ENCODE data around the gene PAH.

The PAH gene

DNA sequence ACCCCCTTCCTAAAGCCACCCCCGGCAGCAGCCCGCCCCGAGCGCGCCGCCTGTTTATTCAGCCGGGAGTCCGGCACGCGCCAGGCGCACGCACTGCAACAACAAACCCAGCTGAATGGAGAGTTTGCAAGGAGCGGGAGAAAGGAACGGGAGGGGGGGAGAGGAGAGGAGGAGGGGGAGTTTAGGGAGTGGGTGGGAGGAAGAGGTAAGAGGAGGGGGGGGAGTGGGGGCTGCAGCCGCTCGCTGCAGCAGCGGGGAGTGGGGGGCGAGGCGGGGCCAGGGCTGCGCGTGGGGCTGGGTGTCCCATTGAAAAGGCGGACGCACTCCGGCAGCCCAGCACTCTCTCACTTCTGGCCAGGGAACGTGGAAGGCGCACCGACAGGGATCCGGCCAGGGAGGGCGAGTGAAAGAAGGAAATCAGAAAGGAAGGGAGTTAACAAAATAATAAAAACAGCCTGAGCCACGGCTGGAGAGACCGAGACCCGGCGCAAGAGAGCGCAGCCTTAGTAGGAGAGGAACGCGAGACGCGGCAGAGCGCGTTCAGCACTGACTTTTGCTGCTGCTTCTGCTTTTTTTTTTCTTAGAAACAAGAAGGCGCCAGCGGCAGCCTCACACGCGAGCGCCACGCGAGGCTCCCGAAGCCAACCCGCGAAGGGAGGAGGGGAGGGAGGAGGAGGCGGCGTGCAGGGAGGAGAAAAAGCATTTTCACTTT lies 40.5 kb upstream of the PAH start, which contains the start of gene ASCL1:
TSS of gene ASCL1 (plus strand) at position 336 of the 712 bp plus-strand sequence. CDS start 571 bp downstream, outside the sequence.
- DNase-seq (ENCODE audit: low read depth) = no peak
- TF ChIP-seq, protein P1, sequence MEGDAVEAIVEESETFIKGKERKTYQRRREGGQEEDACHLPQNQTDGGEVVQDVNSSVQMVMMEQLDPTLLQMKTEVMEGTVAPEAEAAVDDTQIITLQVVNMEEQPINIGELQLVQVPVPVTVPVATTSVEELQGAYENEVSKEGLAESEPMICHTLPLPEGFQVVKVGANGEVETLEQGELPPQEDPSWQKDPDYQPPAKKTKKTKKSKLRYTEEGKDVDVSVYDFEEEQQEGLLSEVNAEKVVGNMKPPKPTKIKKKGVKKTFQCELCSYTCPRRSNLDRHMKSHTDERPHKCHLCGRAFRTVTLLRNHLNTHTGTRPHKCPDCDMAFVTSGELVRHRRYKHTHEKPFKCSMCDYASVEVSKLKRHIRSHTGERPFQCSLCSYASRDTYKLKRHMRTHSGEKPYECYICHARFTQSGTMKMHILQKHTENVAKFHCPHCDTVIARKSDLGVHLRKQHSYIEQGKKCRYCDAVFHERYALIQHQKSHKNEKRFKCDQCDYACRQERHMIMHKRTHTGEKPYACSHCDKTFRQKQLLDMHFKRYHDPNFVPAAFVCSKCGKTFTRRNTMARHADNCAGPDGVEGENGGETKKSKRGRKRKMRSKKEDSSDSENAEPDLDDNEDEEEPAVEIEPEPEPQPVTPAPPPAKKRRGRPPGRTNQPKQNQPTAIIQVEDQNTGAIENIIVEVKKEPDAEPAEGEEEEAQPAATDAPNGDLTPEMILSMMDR (IDR thresholded peaks at IDR 0.05; ENCODE audit: control insufficient read depth, extremely low read depth, insufficient read depth) = no peak
- H3K4me3 ChIP-seq (ENCODE audit: low read depth, low read length) = peak within 1 kb of the TSS; percentile 28; the same call in 1 of the 2 replicates

DNA sequence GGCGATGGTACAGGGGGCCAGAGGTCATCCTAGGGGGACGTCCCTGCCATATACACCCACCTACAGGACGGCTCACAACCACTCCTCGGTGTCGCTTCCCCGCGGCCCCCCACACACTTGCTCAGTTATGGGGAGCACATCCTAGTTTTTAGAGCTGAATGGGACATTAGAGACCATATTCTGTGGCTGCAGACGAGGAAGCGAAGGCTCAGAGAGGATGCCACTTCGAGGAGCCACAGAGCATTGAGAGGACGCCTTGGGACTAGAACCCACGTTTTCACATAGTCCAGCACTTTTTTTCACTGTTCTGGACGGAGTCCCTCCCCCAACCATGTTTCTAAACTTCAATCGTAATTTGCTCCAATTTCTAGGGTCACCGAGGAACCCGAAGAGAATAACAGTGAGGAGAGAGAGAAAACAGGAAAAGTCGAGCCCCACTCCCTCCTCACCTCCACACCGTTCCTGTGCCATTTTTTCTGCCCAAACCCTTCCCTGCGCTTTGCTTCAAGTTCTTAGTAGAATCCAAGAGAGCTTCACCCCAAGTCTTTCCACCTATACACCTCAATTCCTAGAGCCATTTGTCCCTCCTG lies 39.8 kb upstream of the PAH start:
- DNase-seq (ENCODE audit: low read depth) = no peak
- TF ChIP-seq, protein P1 (IDR thresholded peaks at IDR 0.05; ENCODE audit: control insufficient read depth, extremely low read depth, insufficient read depth) = no peak
- H3K4me3 ChIP-seq (ENCODE audit: low read depth, low read length) = no peak overlapping the region

DNA sequence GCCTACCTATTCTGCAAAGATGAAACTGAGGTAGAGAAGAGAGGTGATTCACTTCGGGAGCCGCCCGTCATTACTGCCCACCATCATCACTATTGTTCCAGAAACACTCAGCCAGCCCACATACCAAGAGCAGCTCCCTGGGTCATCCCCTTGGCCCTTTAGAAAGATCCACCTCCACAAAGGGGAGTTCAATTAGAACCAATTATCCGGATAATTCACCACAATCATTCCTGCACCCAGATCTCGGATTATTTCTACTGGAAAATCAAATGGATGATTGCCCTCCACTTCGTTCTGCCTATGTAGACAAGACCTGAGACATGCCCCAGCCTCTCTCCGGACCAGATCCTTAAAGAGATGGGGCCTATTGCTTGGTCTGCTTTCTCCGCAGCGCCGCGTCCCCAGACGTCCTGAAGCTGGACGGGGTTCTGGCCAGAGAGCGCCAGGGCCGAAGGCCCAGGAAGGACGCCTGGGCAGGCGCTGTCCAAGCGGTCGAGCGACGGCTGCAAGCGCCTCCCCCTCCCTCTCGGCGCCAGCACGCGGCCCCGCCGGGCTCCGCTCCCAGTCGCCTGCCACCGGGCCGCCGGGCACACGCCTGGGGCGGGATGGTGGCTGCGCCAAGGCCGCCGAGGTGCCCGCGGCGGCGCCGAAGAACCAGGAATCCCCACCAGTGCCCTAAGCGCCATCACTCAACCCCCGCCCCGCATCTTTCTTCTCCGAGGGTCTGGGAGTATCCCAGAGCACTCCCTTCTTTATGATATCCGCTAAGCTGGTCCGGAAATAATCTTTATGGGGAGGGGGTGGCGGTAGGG lies 39.1 kb upstream of the PAH start:
- DNase-seq (ENCODE audit: low read depth) = no peak
- no peak overlapping the region for H3K4me3 ChIP-seq (ENCODE audit: low read depth, low read length)

DNA sequence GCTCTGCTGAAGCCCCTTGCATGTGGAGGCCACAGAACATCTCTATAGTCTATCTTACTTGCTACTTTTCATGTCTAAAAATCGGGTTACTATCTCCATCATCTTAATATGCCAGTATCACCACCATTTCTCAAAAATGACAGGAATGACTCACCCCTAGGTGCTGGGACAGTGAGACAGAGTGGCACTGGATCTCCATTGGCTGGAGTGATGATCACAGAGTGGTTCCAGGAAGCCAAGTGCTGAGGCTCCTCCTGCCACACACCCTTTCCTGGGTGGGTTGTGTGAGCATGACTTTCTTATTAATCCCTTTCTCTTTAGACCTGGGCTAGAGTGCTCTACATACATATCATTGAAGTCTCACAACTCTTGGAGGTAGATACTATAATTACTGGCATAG lies 37.1 kb upstream of the PAH start:
- TF ChIP-seq, protein P1 (IDR thresholded peaks at IDR 0.05; ENCODE audit: control insufficient read depth, extremely low read depth, insufficient read depth) = no peak
- no peak overlapping the region for H3K4me3 ChIP-seq (ENCODE audit: low read depth, low read length)
- no peak for DNase-seq (ENCODE audit: low read depth)

More for the DNA sequence above, 39.1 kb upstream of the PAH start:
- TF ChIP-seq, protein P1 (IDR thresholded peaks at IDR 0.05; ENCODE audit: control insufficient read depth, extremely low read depth, insufficient read depth) = no peak

DNA sequence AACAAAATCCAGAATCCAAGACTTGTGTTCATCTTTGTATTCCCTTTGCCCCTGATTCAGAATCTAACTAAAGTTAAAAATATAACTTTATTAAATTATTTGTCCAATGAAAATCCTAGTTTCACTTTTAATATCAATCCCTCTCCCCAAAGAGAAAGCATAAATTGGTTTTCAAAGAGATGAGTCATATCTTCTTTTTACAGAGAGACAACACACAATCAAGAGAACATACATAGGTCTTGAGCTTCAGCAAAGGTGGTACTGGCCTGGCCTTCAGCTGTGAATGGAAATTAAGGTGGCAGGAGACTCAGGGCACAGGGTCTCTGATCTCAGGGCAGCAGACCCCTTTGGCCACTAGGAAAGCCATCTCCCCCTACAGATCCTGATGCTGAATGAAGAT lies 36.2 kb upstream of the PAH start:
- TF ChIP-seq, protein P1 (IDR thresholded peaks at IDR 0.05; ENCODE audit: control insufficient read depth, extremely low read depth, insufficient read depth) = no peak
- no peak overlapping the region for H3K4me3 ChIP-seq (ENCODE audit: low read depth, low read length)
- no peak for DNase-seq (ENCODE audit: low read depth)

DNA sequence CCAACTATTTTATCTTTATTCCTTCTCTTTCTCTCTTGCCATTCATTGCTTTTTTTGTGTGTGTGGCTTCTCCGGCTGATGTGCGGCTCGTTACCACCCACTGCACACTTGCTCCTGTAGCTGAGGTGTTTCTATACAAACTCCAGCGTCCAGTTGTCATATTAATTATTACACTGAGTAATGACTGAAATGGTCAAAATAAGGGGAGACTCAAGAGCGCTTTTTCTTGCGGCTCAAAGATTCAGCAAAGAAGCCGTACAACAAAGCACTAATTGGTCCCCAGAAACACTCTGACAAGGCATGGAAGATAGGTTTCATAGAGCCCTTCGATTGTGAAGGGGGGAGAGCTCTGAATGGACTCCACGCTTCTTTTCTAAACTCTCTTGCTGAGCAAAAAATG lies 34.8 kb upstream of the PAH start:
- H3K4me3 ChIP-seq (ENCODE audit: low read depth, low read length) = no peak overlapping the region
- DNase-seq (ENCODE audit: low read depth) = no peak

More for the DNA sequence above, 34.8 kb upstream of the PAH start:
- TF ChIP-seq, protein P1 (IDR thresholded peaks at IDR 0.05; ENCODE audit: control insufficient read depth, extremely low read depth, insufficient read depth) = no peak

Data from LNCaP clone FGC (cell line).